HL-60 (cell line): ENCODE measurements around the gene SUMF1.

Experiments
- GABPA ChIP-seq: IDR thresholded peaks from 2 replicates; pipeline ENCODE4 v1.6.1; 2012; ENCODE audit warnings: low read depth
- TF ChIP-seq, protein P1 (sequence below): IDR thresholded peaks from one replicate; pipeline ENCODE4 v1.5.1; 2011; ENCODE audit warnings: low read length, control low read depth, inconsistent platforms; ENCODE audit not compliant: insufficient read depth

DNA sequence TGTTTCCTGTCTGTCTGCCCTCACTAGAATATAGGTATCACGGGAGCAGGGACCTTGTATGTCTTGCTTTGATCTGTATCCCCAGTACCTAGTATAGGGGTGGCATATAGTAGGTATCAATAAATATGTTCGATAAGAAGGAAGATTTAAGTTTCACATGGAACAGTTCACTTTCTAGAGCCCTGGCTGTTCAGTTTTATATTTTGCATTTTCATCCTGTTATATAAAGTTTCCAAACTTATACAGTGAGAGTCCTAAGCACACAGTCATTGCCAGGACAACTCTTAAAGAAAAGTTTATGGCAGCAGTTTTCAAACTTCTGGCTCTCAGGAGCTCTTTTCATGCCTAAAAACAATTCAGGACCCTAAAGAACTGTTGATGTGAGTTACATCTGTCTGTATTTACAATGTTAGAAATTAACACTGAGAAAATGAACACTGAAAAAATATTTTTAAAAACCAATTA lies 39.5 kb upstream of the SUMF1 start:
- TF ChIP-seq, protein P1, sequence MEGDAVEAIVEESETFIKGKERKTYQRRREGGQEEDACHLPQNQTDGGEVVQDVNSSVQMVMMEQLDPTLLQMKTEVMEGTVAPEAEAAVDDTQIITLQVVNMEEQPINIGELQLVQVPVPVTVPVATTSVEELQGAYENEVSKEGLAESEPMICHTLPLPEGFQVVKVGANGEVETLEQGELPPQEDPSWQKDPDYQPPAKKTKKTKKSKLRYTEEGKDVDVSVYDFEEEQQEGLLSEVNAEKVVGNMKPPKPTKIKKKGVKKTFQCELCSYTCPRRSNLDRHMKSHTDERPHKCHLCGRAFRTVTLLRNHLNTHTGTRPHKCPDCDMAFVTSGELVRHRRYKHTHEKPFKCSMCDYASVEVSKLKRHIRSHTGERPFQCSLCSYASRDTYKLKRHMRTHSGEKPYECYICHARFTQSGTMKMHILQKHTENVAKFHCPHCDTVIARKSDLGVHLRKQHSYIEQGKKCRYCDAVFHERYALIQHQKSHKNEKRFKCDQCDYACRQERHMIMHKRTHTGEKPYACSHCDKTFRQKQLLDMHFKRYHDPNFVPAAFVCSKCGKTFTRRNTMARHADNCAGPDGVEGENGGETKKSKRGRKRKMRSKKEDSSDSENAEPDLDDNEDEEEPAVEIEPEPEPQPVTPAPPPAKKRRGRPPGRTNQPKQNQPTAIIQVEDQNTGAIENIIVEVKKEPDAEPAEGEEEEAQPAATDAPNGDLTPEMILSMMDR, result no peak
- no peak for TF ChIP-seq GABPA
